Transverse colon (tissue), 1 donor: Measurements from ENCODE around the gene THSD4.

Experiments
- EP300 ChIP-seq: sonication (generic); formaldehyde crosslinking; IDR thresholded peaks from one replicate; pipeline ENCODE4 v1.6.1; 2017; ENCODE audit warnings: antibody characterized with exemption, low read depth
- POLR2A ChIP-seq: fragments of 450-650 bp; IDR thresholded peaks from one replicate; pipeline ENCODE4 v1.6.1; 2016; ENCODE audit warnings: antibody characterized with exemption, mild to moderate bottlenecking, moderate library complexity

DNA sequence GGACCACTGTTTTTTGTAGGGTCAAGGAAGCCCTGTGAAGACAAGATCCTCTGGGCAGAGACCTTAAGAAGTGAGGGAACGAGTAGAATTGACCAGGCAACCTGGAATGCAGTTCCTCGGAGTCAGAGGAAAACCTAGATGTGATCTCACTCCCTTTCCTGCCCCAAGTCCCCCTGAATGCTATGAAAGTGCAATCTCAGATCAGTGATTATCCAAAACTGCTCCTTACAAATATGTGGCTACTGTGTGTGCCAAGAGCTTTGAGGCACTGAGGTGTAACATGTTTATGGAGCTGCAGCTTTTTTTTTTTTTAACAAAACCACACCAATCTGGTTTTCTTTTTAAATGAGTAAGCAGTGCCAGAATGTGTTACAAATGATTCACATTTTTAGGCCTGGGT, 35.8 kb downstream of the THSD4 start:
- no peak for TF ChIP-seq POLR2A
- TF ChIP-seq EP300 = no peak
